ENCODE data around the gene VWA3A.
"Not testable (repeated sequence)": the region's sequence is repeated elsewhere in the genome, so short reads cannot be mapped to it uniquely, and the experiment has no call there.

The VWA3A gene

DNA sequence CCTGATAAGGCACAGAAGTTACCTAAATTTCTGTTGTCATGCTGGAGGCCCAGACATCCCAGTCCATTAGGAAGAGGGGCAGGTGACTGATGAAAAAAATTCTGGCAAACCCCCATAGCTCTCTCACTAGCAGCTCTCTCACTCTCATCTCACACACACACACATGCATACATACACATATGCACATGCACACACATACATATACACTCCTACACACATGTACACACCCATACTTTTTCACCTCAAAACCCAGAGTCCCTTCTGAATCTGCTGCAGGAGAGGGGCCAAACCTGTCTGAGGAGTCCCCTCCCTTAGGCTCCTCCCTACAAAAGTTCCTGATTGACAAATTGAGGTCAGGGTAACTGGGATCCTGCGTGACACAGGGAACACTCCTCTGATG is 47.4 kb downstream of the VWA3A start:
- ChIA-PET CTCF (interaction anchor here (1.2 kb wide), 1 partner anchor 62 kb away, joined by 4 read pairs; no protein-coding TSS in a partner anchor), POLR2A (no interaction called here)
- no peak overlapping the region for H3K4me3 ChIP-seq (ENCODE audit: low read depth, low read length)
- DNase-seq (ENCODE audit: low read depth, low spot score): no peak
- TF ChIP-seq CTCF (IDR thresholded peaks at IDR 0.05; ENCODE audit: insufficient read depth, low read length, missing control alignments): no peak

GRCh38 chr16:22141767-22142166 is 49.4 kb downstream of the VWA3A start:
- H3K4me3 ChIP-seq (ENCODE audit: low read depth, low read length): no peak overlapping the region
- CTCF ChIA-PET: interaction anchor here (1.0 to 2.9 kb wide), 4 partner anchors 9 to 142 kb away, joined by 5 to 11 read pairs (median 6); no protein-coding TSS in a partner anchor
- POLR2A ChIA-PET: no interaction called here
- TF ChIP-seq CTCF (IDR thresholded peaks at IDR 0.05; ENCODE audit: insufficient read depth, low read length, missing control alignments): peak; percentile 39
- DNase-seq (ENCODE audit: low read depth, low spot score): no peak

DNA sequence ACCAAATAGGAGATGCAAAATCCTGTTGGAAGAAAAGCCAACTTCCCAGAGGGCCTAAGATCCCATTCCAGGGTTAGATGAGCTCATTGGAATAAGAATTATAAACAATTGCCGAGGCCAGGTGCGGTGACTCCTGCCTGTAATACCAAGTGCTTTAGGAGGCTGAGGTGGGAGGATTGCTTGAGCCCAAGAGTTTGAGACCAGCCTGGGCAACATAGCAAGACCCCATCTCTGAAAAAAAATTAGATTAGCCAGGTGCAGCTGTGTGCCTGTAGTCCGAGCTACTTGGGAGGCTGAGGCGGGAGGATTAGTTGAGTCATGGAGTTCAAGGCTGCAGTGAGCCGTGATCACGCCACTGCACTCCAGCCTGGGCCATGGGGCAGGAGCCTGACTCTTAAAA is 52.2 kb downstream of the VWA3A start:
- ChIA-PET CTCF (no interaction called here), POLR2A (no interaction called here)
- no peak for DNase-seq (ENCODE audit: low read depth, low spot score)
- TF ChIP-seq CTCF (IDR thresholded peaks at IDR 0.05; ENCODE audit: insufficient read depth, low read length, missing control alignments): no peak
- H3K4me3 ChIP-seq (ENCODE audit: low read depth, low read length): no peak overlapping the region

GRCh38 chr16:22147853-22148252 is 55.5 kb downstream of the VWA3A start:
- ChIA-PET POLR2A (no interaction called here), CTCF (no interaction called here)
- no peak for DNase-seq (ENCODE audit: low read depth, low spot score)
- no peak for TF ChIP-seq CTCF (IDR thresholded peaks at IDR 0.05; ENCODE audit: insufficient read depth, low read length, missing control alignments)
- no peak overlapping the region for H3K4me3 ChIP-seq (ENCODE audit: low read depth, low read length)

- CTCF ChIA-PET: no interaction called here
- H3K4me3 ChIP-seq (ENCODE audit: low read depth, low read length): no peak overlapping the region
- POLR2A ChIA-PET: no interaction called here
- DNase-seq (ENCODE audit: low read depth, low spot score): no peak
- TF ChIP-seq CTCF (IDR thresholded peaks at IDR 0.05; ENCODE audit: insufficient read depth, low read length, missing control alignments): no peak
Observed at GRCh38 chr16:22151246-22151998, 59.1 kb downstream of the VWA3A start.

DNA sequence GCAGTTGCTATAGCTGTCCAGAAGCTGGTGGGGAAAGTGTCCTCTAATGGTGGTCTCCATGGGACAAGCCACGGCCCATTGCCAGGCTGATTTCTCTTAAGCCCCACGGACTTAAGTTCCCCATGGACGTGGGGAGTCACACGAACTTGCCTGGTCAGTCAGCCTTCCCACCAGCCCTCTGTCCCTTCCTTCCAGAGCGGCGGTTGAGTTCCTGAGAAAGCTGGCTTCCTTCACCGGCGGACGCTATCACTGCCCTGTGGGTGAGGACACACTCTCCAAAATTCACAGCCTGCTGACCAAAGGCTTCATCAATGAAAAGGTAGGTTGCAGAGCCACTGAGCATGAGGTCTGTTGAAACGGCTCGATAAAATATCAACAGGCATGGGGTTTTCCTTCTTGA is 60.0 kb downstream of the VWA3A start:
- TF ChIP-seq CTCF (IDR thresholded peaks at IDR 0.05; ENCODE audit: insufficient read depth, low read length, missing control alignments): no peak
- POLR2A ChIA-PET: no interaction called here
- CTCF ChIA-PET: no interaction called here
- DNase-seq (ENCODE audit: low read depth, low spot score): no peak
- H3K4me3 ChIP-seq (ENCODE audit: low read depth, low read length): no peak overlapping the region

DNA sequence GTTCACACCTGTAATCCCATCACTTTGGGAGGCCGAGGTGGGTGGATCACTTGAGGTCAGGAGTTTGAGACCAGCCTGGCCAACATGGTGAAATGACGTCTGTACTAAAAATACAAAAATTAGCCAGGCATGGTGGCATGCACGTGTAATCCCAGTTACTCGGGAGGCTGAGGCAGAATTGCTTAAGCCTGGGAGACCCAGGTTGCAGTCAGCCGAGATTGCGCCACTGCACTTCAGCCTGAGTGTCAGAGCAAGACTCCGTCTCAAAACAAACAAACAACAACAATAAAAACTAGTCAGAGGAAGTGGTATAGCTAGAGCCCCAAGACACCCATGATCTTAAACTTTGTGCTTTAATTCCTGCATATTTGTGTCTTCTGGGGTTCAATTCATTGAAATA is 60.7 kb downstream of the VWA3A start:
- CTCF ChIA-PET; H3K4me3 ChIP-seq (ENCODE audit: low read depth, low read length); POLR2A ChIA-PET; DNase-seq (ENCODE audit: low read depth, low spot score): not testable (repeated sequence)

Measured in AG04449 (cell line).